GM19395 (cell line): ENCODE results near the gene IPO13.

ENCODE experiments used
- ATAC-seq: cut with Tn5 transposase; IDR thresholded peaks from one replicate; pipeline ENCODE4 v1.9.1; 2021; ENCODE audit warnings: mild to moderate bottlenecking, moderate library complexity; ENCODE audit not compliant: unreplicated experiment

Gene IPO13

GRCh38 chr1:43946236-43947060, at the start of gene IPO13:
TSS of gene IPO13 (plus strand) at chr1:43946950. CDS start at chr1:43947601, 651 bp downstream.
- ATAC-seq: peak; percentile 92

- no peak for ATAC-seq
Observed at GRCh38 chr1:43898981-43899380, 47.8 kb upstream of the IPO13 start.

- no peak for ATAC-seq
Observed at GRCh38 chr1:43900386-43900785, 46.4 kb upstream of the IPO13 start.

GRCh38 chr1:43901196-43901961, 45.4 kb upstream of the IPO13 start:
- no peak for ATAC-seq

- no peak for ATAC-seq
Observed at GRCh38 chr1:43902058-43902831, 44.5 kb upstream of the IPO13 start.

- ATAC-seq: no peak
Observed at GRCh38 chr1:43904660-43905551, 41.8 kb upstream of the IPO13 start.

GRCh38 chr1:43908226-43908625, 38.5 kb upstream of the IPO13 start:
- ATAC-seq: no peak

- no peak for ATAC-seq
Observed at GRCh38 chr1:43908858-43909257, 37.9 kb upstream of the IPO13 start.

- ATAC-seq: no peak
Observed at GRCh38 chr1:43910343-43910742, 36.4 kb upstream of the IPO13 start.

- no peak for ATAC-seq
Observed at GRCh38 chr1:43912607-43913006, 34.1 kb upstream of the IPO13 start.

- ATAC-seq: no peak
Observed at GRCh38 chr1:43913051-43913501, 33.7 kb upstream of the IPO13 start.

- ATAC-seq: no peak
Observed at GRCh38 chr1:43913666-43914360, 32.9 kb upstream of the IPO13 start.

GRCh38 chr1:43914576-43915525, 31.9 kb upstream of the IPO13 start:
- no peak for ATAC-seq

GRCh38 chr1:43919906-43920305, 26.8 kb upstream of the IPO13 start:
- no peak for ATAC-seq

- ATAC-seq: no peak
Observed at GRCh38 chr1:43921022-43921421, 25.7 kb upstream of the IPO13 start.

- ATAC-seq: no peak
Observed at GRCh38 chr1:43924516-43924915, 22.2 kb upstream of the IPO13 start.

GRCh38 chr1:43925846-43926245, 20.9 kb upstream of the IPO13 start:
- ATAC-seq: no peak

- ATAC-seq: no peak
Observed at GRCh38 chr1:43930168-43930948, 16.4 kb upstream of the IPO13 start.
